Spleen (tissue), 7 donors: Measurements from ENCODE around the gene SLC47A2.

Experiments
- CTCF ChIP-seq, 11 experiments: fragments of 200-600 bp in 7 of 11; fragments of 450-650 bp in 4 of 11; sonication (generic) in 4 of 11; IDR thresholded peaks in 8 of 11; conservative IDR thresholded peaks in 3 of 11; 1 replicate in 7 of 11; 2 replicates in 4 of 11; pipeline versions ENCODE4 v1.4.0 to v1.8.0; 2016 to 2021; ENCODE audit warnings: antibody characterized with exemption in 11 of 11, inconsistent platforms in 4 of 11, mild to moderate bottlenecking in 1 of 11
- POLR2A ChIP-seq, 3 donors: fragments of 450-650 bp; IDR thresholded peaks; one replicate each; pipeline ENCODE4 v1.5.1; 2017; ENCODE audit warnings: antibody characterized with exemption in 3 of 3, mild to moderate bottlenecking in 1 of 3
- POLR2AphosphoS5 ChIP-seq, 3 donors: sonication (generic); formaldehyde crosslinking; IDR thresholded peaks; one replicate each; pipeline ENCODE4 v1.5.1; 2017; ENCODE audit warnings: antibody characterized with exemption in 3 of 3
- donor health status: DM: no; HTN: no; CAD: no; lungs with moderate emphysema.
- donor health status: DM: no; HTN: no; CAD: no.
- donor health status: DM: no; HTN: no; CAD: no.

DNA sequence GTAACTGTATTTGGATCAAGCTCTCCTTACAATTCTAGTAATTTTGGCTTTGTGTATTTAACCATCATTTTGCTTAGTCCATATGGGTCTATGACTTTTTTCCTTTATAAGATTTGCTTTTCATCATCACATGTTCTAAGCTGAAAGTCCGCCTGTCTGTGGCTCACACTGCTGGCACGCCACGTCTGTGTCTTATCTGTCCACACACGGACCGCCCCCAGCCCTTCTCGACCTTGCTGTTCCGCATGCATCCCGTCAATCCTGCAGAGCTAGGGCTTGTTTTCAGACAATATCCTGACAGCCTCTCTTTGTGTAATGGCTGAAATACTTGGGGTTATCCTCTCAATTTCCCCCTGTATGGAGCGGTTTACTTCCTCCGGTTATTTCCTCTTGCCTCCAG lies 40.2 kb upstream of the SLC47A2 start:
- TF ChIP-seq CTCF (IDR thresholded peaks at IDR 0.05 in 8 of 11, conservative IDR thresholded peaks at IDR 0.05 in 3 of 11) (no peak), POLR2A (IDR thresholded peaks at IDR 0.05) (no peak), POLR2AphosphoS5 (IDR thresholded peaks at IDR 0.05) (no peak)
